NOMO-1 treated with dmso at 0.1 percent for 144 hours (cell line): ENCODE data around the gene CCDC68.
"Not testable (repeated sequence)": the region's sequence is repeated elsewhere in the genome, so short reads cannot be mapped to it uniquely, and the experiment has no call there.

Source experiments
- DNase-seq: peaks from one replicate; lab custom pipeline; 2025; ENCODE audit not compliant: unreplicated experiment; lab: John Stamatoyannopoulos, UW

CCDC68 gene

GRCh38 chr18:54958704-54959625 is at the start of gene CCDC68:
CCDC68 (minus strand) TSS chr18:54959461; CDS start chr18:54942791, 16,670 bp downstream.
- DNase-seq: no peak

- DNase-seq: no peak
Observed at GRCh38 chr18:55007602-55008001, 48.3 kb upstream of the CCDC68 start.

- no peak for DNase-seq
Observed at GRCh38 chr18:55003695-55004094, 44.4 kb upstream of the CCDC68 start.

GRCh38 chr18:55002261-55002660 is 43.0 kb upstream of the CCDC68 start:
- DNase-seq: no peak

GRCh38 chr18:55001394-55002024 is 42.2 kb upstream of the CCDC68 start:
- DNase-seq: no peak

- no peak for DNase-seq
Observed at GRCh38 chr18:55000529-55000928, 41.3 kb upstream of the CCDC68 start.

GRCh38 chr18:54999016-54999415 is 39.8 kb upstream of the CCDC68 start:
- DNase-seq: no peak

GRCh38 chr18:54995421-54996143 is 36.3 kb upstream of the CCDC68 start:
- no peak for DNase-seq

- no peak for DNase-seq
Observed at GRCh38 chr18:54991981-54992380, 32.7 kb upstream of the CCDC68 start.

GRCh38 chr18:54984908-54985307 is 25.6 kb upstream of the CCDC68 start:
- no peak for DNase-seq

GRCh38 chr18:54983791-54984190 is 24.5 kb upstream of the CCDC68 start:
- DNase-seq: no peak

GRCh38 chr18:54983041-54983686 is 23.9 kb upstream of the CCDC68 start:
- DNase-seq: no peak

- no peak for DNase-seq
Observed at GRCh38 chr18:54981076-54981475, 21.8 kb upstream of the CCDC68 start.

- no peak for DNase-seq
Observed at GRCh38 chr18:54975598-54975997, 16.3 kb upstream of the CCDC68 start.

GRCh38 chr18:54973046-54973445 is 13.8 kb upstream of the CCDC68 start:
- DNase-seq: no peak

- peak; percentile 50 for DNase-seq
Observed at GRCh38 chr18:54968807-54969206, 9.5 kb upstream of the CCDC68 start.

- not testable (repeated sequence) for DNase-seq
Observed at GRCh38 chr18:54968237-54968636, 9.0 kb upstream of the CCDC68 start.

- no peak for DNase-seq
Observed at GRCh38 chr18:54967786-54968185, 8.5 kb upstream of the CCDC68 start.

GRCh38 chr18:54964741-54965140 is 5.5 kb upstream of the CCDC68 start:
- no peak for DNase-seq

GRCh38 chr18:54962919-54963645 is 3.8 kb upstream of the CCDC68 start:
- no peak for DNase-seq
